OCI-LY1 (cell line): ENCODE results near the gene TSR1.

ENCODE experiments used
- EZH2 ChIP-seq: fragments of 200-600 bp; sonication (generic), shearing (Covaris generic); IDR thresholded peaks from 2 replicates; pipeline ENCODE4 v1.8.0; 2017; ENCODE audit warnings: borderline replicate concordance, mixed run types, mild to moderate bottlenecking, antibody characterized with exemption, low read length, moderate library complexity, mixed read lengths
- TF ChIP-seq, protein P1 (sequence below): fragments of 200-600 bp; sonication (generic), shearing (Covaris generic); IDR thresholded peaks from 2 replicates; pipeline ENCODE4 v1.5.1; 2017; ENCODE audit warnings: mild to moderate bottlenecking, antibody characterized with exemption, low read length, moderate library complexity, mixed read lengths

GRCh38 chr17:2304931-2305330 is 31.3 kb downstream of the TSR1 start:
- TF ChIP-seq, protein P1, sequence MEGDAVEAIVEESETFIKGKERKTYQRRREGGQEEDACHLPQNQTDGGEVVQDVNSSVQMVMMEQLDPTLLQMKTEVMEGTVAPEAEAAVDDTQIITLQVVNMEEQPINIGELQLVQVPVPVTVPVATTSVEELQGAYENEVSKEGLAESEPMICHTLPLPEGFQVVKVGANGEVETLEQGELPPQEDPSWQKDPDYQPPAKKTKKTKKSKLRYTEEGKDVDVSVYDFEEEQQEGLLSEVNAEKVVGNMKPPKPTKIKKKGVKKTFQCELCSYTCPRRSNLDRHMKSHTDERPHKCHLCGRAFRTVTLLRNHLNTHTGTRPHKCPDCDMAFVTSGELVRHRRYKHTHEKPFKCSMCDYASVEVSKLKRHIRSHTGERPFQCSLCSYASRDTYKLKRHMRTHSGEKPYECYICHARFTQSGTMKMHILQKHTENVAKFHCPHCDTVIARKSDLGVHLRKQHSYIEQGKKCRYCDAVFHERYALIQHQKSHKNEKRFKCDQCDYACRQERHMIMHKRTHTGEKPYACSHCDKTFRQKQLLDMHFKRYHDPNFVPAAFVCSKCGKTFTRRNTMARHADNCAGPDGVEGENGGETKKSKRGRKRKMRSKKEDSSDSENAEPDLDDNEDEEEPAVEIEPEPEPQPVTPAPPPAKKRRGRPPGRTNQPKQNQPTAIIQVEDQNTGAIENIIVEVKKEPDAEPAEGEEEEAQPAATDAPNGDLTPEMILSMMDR: no peak
- TF ChIP-seq EZH2: no peak
